ENCODE results near the gene ZNF146.
"Not testable (repeated sequence)": the region's sequence is repeated elsewhere in the genome, so short reads cannot be mapped to it uniquely, and the experiment has no call there.

ZNF146 gene

DNA sequence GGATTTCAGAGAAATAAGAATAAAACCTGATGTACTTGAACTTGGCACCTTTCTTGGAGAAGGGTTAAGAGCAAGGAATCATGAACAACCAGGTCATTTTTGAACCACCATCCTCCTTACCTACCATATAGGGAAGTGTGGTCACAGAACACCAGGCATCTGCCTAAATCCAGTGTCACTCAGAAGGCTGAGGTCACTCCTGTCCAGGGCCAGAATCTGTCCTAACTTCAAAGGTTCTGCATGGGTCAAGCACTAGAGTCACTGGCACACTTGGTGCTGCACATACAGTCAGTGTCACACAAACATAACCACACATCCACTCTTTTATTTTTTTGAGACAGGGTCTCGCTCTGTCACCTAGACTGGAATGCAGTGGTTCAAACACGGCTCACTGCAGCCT, 2.0 kb upstream of the ZNF146 start:
- Mint-ChIP-seq H3K27ac (no peak overlapping the region), H3K36me3 (peaks cover 5% of the 10 kb centered on the region)

DNA sequence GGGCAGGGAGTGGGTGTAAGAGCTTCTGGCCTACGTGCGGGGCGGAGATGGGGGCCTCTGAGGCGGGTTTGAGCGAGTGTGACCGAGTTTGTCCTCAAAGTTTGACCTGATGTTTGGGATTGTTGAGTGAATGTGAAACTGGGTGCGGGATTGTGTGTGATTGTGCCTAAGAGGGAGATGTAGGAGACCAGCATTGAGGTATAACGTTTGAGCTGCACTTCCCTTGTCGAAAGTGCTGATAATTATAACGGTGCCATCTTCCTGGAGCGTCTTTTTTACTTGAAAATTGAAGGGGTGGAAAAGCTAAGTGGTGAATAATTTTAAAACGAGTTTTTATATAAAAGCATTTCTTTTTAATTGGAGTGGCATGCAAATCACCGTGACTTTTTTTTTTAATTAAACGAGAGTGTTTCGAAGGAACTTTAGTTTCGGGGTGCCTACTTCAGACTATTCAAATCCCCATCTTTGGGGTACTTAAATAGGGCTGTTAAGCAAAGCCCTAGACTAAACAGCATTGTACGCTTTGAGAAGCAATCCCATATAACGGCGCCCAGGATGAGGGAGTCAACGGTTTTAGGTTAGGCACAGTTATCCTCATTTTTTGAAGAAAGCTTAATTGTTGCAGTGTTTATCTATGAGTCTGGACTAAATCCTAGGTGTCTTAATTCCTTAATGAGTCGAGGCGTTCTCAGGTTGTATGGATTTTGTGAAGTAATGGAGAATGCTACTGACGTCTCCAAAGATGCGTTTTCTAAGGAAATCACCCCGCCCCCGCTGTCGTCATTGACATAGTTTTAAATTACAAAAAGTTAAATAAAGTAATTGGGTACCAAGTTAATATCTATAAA, 594 bp downstream of the ZNF146 start:
- peaks cover 24% of the 10 kb centered on the region for H3K4me1 Mint-ChIP-seq
- no peak overlapping the region for H3K27ac Mint-ChIP-seq
- H3K27me3 Mint-ChIP-seq, result no peaks in the 10 kb centered on the region
- H3K4me3 Mint-ChIP-seq, result no peak overlapping the region
- H3K36me3 Mint-ChIP-seq, result peaks cover 18% of the 10 kb centered on the region
- H3K9me3 Mint-ChIP-seq, result no peaks in the 10 kb centered on the region
- no peak for ATAC-seq

More for the DNA sequence above, 2.0 kb upstream of the ZNF146 start:
- Mint-ChIP-seq H3K4me3 (no peak overlapping the region), H3K9me3 (no peaks in the 10 kb centered on the region), H3K27me3 (no peaks in the 10 kb centered on the region), H3K4me1 (peaks cover 18% of the 10 kb centered on the region)
- no peak for ATAC-seq

DNA sequence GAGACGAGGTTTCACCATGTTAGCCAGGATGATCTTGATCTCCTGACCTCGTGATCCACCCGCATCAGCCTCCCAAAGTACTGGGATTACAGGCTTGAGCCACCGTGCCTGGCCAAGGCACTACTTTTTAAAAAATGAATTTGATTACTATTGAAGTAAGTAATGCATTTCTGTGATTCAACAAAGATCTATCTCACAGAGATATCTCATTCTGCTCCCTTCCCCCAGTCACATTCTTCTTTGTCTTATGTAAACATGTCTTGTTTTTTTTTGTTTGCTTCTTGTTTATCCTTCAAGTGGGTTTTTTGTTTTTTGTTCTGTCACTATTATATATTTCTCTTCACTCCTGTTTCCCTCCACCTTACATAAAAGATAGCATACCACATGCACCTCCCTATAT, 6.6 kb downstream of the ZNF146 start:
- peaks cover 63% of the 10 kb centered on the region for H3K36me3 Mint-ChIP-seq
- H3K4me3 Mint-ChIP-seq, result no peak overlapping the region
- ATAC-seq, result no peak

DNA sequence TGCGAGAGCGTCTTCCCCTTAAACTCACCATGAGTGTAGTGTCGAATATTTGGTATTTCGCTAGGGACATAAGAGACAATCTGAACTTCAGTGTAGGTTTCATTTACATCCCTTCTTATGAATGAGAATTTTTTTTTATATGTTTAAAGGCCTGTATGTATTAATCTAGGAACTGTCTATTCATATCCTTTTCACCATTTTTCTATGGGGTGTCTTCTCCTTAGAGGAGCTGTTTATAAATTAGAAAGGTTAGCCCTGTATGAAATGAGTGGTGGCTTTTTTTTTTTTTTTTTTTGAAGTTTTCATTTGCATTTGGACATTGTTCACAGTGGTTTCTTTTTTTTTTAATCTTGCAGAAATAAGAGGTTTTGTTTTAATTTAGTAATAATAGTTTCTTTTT, 7.6 kb downstream of the ZNF146 start:
- Mint-ChIP-seq H3K27ac (no peak overlapping the region), H3K36me3 (peaks cover 60% of the 10 kb centered on the region), H3K4me1 (peaks cover 54% of the 10 kb centered on the region), H3K4me3 (no peak overlapping the region), H3K27me3 (no peaks in the 10 kb centered on the region), H3K9me3 (no peaks in the 10 kb centered on the region)
- no peak for ATAC-seq

More for the DNA sequence above, 6.6 kb downstream of the ZNF146 start:
- Mint-ChIP-seq H3K27me3 (no peaks in the 10 kb centered on the region), H3K27ac (no peak overlapping the region), H3K9me3 (no peaks in the 10 kb centered on the region), H3K4me1 (peaks cover 63% of the 10 kb centered on the region)

- ATAC-seq, result no peak
- H3K36me3 Mint-ChIP-seq, result peaks cover 72% of the 10 kb centered on the region
- no peak overlapping the region for H3K27ac Mint-ChIP-seq
- H3K4me3 Mint-ChIP-seq, result no peak overlapping the region
- H3K9me3 Mint-ChIP-seq, result peaks cover 3% of the 10 kb centered on the region
- H3K27me3 Mint-ChIP-seq, result no peaks in the 10 kb centered on the region
- peaks cover 41% of the 10 kb centered on the region for H3K4me1 Mint-ChIP-seq
Measured at GRCh38 chr19:36225219-36225892, 10.4 kb downstream of the ZNF146 start.

DNA sequence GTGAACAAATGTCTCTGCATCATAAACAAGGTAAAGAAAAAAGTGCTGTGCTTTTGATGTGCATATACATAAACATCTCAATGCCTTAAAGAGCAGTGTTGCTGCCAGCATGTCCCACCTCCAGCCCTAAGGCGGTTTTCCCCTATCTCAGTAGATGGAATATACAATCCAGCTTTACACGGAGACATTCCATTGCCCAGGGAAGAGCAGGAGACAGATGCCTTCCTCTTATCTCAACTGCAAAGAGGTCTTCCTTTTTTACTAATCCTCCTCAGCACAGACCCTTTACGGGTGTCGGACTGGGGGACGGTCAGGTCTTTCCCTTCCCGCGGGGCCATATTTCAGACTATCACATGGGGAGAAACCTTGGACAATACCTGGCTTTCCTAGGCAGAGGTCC, 18.7 kb downstream of the ZNF146 start:
- not testable (repeated sequence) for ATAC-seq, H3K27ac Mint-ChIP-seq, H3K27me3 Mint-ChIP-seq, H3K4me1 Mint-ChIP-seq, H3K4me3 Mint-ChIP-seq
- Mint-ChIP-seq H3K9me3 (peaks cover 13% of the 10 kb centered on the region), H3K36me3 (peaks cover 99% of the 10 kb centered on the region)

DNA sequence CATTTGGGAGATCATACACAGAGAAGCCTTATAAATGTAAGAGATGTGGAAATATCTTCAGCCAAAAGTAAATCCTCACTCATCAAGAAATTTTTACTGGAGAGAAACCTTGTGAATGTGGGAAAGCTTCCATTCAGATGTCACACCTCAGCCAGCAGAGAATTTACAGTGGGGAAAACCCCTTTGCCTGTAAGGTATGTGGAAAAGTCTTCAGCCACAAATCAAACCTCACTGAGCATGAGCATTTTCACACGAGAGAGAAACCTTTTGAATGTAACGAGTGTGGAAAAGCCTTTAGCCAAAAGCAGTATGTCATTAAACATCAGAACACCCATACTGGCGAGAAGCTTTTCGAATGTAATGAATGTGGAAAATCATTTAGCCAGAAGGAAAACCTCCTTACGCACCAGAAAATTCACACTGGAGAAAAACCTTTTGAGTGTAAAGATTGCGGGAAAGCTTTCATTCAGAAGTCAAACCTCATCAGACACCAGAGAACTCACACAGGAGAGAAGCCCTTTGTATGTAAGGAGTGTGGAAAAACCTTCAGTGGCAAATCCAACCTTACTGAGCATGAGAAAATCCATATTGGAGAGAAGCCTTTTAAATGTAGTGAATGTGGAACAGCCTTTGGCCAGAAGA, 21.5 kb downstream of the ZNF146 start:
- no peaks in the 10 kb centered on the region for H3K27me3 Mint-ChIP-seq
- no peaks in the 10 kb centered on the region for H3K4me1 Mint-ChIP-seq
- peaks cover 12% of the 10 kb centered on the region for H3K9me3 Mint-ChIP-seq
- H3K27ac Mint-ChIP-seq, result no peak overlapping the region
- H3K36me3 Mint-ChIP-seq, result peaks cover 92% of the 10 kb centered on the region
- no peak overlapping the region for H3K4me3 Mint-ChIP-seq
- ATAC-seq, result no peak

DNA sequence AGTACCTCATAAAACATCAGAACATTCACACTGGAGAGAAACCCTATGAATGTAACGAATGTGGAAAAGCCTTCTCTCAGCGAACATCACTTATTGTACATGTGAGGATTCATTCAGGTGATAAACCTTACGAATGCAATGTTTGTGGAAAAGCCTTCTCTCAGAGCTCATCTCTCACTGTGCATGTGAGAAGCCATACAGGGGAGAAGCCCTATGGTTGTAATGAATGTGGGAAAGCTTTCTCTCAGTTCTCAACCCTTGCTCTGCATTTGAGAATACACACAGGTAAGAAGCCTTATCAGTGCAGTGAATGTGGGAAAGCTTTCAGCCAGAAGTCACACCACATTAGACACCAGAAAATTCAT, 22.0 kb downstream of the ZNF146 start:
- no peak for ATAC-seq
- H3K4me3 Mint-ChIP-seq, result no peak overlapping the region
- peaks cover 12% of the 10 kb centered on the region for H3K9me3 Mint-ChIP-seq
- no peak overlapping the region for H3K27ac Mint-ChIP-seq
- peaks cover 87% of the 10 kb centered on the region for H3K36me3 Mint-ChIP-seq
- no peaks in the 10 kb centered on the region for H3K4me1 Mint-ChIP-seq
- no peaks in the 10 kb centered on the region for H3K27me3 Mint-ChIP-seq

GRCh38 chr19:36244066-36244465, 29.2 kb downstream of the ZNF146 start:
- Mint-ChIP-seq H3K27me3 (peaks cover 15% of the 10 kb centered on the region), H3K4me3 (no peak overlapping the region), H3K36me3 (peaks cover 21% of the 10 kb centered on the region), H3K9me3 (peaks cover 14% of the 10 kb centered on the region), H3K4me1 (peaks cover 4% of the 10 kb centered on the region), H3K27ac (no peak overlapping the region)
- ATAC-seq, result no peak

DNA sequence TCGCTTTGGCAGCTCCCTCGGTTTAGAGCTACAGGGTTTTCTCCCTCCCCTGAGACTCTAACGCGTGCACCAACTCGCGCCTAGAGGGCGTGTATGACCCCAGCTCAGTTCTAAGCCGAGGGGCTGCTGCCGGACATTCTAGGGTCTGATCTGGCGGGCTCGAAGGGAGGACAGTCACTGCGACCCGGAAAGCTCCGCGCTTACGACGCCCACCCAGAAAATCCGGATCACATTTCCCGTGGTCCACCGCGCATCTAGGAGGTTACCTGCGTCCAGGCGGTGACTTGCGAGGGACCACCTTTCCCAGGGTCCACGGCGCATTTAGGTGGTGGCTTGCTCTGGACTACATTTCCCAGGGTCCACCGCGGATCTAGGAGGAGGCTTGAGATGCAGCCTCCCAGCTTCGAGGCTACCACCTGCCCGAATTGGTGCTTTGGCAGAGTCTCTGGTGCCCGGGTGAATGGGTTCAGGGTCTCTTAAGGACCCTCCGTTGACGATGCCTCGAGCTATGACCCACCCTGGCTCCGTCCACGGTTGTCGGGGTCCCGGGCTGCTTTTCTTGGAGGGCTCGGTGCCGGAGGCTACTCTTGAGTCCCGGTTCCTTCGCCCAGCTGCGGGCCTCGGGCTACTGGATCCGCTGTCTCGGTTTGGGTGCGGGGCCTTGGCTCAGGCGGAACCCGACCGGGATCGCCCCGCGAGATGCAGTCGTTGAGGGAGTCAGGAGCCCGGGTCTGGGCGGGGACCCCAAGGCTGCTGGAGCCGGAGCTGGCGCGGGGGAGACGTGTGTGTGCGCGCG, 30.5 kb downstream of the ZNF146 start:
- H3K36me3 Mint-ChIP-seq, result peaks cover 7% of the 10 kb centered on the region
- peaks cover 11% of the 10 kb centered on the region for H3K9me3 Mint-ChIP-seq
- H3K27ac Mint-ChIP-seq, result no peak overlapping the region
- H3K4me1 Mint-ChIP-seq, result peaks cover 4% of the 10 kb centered on the region
- H3K27me3 Mint-ChIP-seq, result peaks cover 15% of the 10 kb centered on the region
- H3K4me3 Mint-ChIP-seq, result no peak overlapping the region
- ATAC-seq, result no peak

GRCh38 chr19:36246006-36246481, 31.1 kb downstream of the ZNF146 start:
- Mint-ChIP-seq H3K27ac (no peak overlapping the region), H3K36me3 (peaks cover 5% of the 10 kb centered on the region), H3K9me3 (peaks cover 11% of the 10 kb centered on the region), H3K4me3 (no peak overlapping the region), H3K27me3 (peaks cover 15% of the 10 kb centered on the region), H3K4me1 (peaks cover 4% of the 10 kb centered on the region)
- no peak for ATAC-seq

GRCh38 chr19:36252047-36252446, 37.1 kb downstream of the ZNF146 start:
- Mint-ChIP-seq H3K27ac (no peak overlapping the region), H3K4me1 (no peaks in the 10 kb centered on the region), H3K27me3 (peaks cover under 1% of the 10 kb centered on the region), H3K4me3 (no peak overlapping the region), H3K36me3 (peaks cover 11% of the 10 kb centered on the region), H3K9me3 (peaks cover 3% of the 10 kb centered on the region)
- ATAC-seq, result no peak

GRCh38 chr19:36254848-36255247, 39.9 kb downstream of the ZNF146 start:
- Mint-ChIP-seq H3K4me3 (no peak overlapping the region), H3K36me3 (peaks cover 11% of the 10 kb centered on the region)
- ATAC-seq, result no peak

DNA sequence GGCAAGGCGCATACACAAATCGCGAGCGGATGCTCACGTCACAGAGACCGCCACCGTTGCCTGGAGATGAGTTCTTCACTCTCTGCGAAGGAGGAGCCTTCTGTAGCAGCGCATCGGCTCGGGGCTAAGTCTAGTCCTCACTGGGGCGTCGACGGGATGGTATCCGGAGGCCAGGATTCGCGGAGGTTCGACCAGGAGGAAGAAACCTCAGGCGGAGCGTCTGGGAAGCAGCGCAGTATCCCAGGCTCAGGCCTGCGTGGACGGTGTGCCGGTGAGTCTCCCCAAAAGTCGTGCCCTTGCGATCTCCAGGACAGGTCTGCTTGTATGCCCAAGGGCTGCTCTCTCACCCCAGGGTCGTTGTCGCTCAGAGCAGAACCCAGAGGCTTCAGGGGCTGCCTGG, 40.4 kb downstream of the ZNF146 start:
- peaks cover 3% of the 10 kb centered on the region for H3K9me3 Mint-ChIP-seq
- no peak overlapping the region for H3K4me3 Mint-ChIP-seq
- peaks cover 11% of the 10 kb centered on the region for H3K36me3 Mint-ChIP-seq
- H3K27ac Mint-ChIP-seq, result no peak overlapping the region
- no peak for ATAC-seq
- no peaks in the 10 kb centered on the region for H3K4me1 Mint-ChIP-seq
- H3K27me3 Mint-ChIP-seq, result no peaks in the 10 kb centered on the region

More at GRCh38 chr19:36254848-36255247, 39.9 kb downstream of the ZNF146 start:
- no peaks in the 10 kb centered on the region for H3K4me1 Mint-ChIP-seq
- H3K27me3 Mint-ChIP-seq, result no peaks in the 10 kb centered on the region
- peaks cover 3% of the 10 kb centered on the region for H3K9me3 Mint-ChIP-seq
- H3K27ac Mint-ChIP-seq, result no peak overlapping the region

DNA sequence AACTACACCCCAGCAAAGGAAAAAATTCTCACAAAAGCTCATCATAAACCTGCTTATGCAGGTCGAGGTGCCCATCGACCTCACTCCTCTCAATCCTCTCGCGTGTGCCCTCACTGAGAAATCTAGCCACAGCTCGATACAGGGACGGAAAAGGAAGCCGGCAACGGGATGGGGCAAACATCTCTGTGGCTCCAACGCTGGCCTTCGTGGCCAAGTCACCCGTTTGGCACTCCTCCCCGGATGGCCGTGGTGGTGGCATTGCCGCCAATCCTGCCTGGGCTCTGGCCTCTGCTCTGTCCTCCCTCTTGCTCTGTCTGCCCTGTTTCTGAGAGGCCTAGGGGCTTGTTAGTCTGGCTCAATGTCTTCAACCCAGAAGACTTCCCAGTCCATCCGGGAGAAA, 41.2 kb downstream of the ZNF146 start:
- H3K9me3 Mint-ChIP-seq, result peaks cover 3% of the 10 kb centered on the region
- no peak for ATAC-seq
- H3K4me1 Mint-ChIP-seq, result no peaks in the 10 kb centered on the region
- H3K27ac Mint-ChIP-seq, result no peak overlapping the region
- no peaks in the 10 kb centered on the region for H3K27me3 Mint-ChIP-seq
- H3K36me3 Mint-ChIP-seq, result peaks cover 11% of the 10 kb centered on the region
- H3K4me3 Mint-ChIP-seq, result no peak overlapping the region
